ENCODE results near the gene LMF2.

Gene LMF2

DNA sequence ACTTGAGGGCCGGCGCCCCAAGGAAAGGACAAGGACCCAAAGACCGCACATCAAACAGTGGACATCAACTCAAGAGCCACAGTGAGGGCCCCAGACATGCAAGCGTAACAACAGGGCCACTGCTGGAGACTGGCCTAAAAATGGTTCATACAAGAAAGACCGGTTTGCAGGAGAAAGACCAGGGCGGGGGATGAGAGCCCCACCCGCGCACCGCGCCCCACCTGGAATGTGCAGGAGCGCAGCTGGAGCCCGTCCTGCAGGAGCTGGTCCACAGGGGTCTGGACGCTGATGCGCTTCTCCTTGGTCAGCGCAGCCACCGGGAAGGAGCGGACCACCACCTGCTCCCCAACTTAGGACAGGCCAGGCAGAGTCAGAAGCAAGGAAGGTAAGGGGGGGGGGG, 46.6 kb downstream of the LMF2 start:
- DNase-seq = no peak

DNA sequence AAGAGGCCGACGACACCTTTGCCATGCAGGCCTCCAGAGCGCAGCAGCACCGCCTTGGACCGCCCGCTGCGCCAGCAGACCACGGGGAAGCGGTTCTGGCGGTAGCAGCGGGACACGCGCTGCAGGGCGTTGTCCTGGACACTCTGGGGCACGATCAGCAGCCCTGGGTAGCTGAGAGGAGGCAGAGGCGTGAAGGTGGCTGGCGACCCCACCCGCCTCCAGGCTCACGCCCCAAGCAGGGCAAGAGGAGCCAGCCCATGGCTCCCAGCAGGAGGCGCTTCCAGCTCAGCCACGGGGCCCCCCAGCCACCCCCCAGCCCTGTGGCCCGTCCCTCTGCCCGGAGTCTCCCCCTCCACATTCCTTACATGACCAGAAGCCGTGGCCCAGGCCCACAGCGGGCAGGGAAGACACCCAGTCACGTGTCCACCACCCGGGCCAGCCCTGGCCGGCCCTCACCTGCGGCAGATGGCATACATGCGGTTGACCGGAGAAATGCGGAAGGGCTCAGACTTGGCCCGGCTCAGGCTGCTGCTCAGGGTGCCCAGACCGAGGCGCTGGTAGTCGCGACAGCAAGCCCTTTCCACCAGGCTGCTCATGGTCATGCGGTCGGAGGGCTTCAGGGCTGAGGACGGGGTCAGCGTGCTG, 47.9 kb downstream of the LMF2 start:
- DNase-seq = no peak

DNA sequence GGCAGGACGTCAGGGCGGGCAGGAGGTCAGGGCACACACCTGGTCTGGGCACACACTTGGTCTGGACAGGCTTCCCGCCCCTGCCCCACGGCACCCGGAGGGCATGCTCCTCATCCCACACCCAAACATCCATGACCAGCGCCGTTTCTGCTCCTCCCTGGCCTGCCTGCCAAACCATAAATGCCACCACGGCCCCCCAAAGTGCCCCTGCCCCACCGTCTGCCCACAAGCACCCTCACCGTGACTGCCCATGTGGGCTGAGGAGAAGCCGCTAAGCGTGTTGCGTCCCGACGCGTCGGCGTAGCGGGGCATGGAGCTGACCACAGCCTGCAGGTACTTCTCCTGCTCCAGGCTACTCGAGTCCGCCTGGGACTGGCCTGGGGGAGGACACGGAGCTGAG, 48.5 kb downstream of the LMF2 start:
- DNase-seq = no peak

DNA sequence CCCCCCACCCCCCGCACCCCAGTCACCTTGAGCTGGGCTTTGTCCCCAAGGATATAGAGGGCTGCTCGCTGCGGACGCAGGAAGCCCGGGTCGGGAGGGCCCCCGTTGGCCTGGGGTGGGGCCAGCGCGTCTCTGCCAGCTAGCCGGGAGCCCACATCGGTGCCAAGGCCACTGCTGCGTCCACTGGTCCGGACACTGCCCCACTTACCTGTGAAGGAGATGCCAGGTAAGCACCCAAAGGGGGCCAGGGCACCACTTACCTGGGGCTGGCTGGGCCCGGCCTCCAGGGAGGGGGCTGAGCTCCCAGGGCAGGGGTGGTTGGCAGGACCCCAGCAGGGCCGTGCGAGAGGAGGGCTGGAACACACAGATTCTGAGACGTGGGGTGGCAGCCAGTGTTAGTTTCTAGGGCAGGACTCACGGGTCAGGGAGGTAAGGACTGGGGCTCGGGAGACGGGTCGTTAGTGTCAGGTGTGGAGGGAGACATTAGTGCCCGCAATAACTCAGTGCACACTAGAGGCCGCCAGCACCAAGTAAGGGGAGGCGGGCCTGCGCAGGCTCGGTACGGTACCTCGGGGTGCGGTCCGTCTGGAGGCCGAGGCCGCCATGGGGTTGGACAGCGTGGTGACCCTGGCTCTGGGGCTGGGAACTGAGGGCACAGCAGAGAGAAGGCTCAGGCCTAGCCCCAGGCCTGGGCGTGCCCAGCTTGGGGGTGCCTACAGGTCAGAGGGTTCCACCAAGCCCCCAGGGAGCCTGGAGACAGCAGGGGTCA, 50.9 kb downstream of the LMF2 start:
- no peak for DNase-seq

DNA sequence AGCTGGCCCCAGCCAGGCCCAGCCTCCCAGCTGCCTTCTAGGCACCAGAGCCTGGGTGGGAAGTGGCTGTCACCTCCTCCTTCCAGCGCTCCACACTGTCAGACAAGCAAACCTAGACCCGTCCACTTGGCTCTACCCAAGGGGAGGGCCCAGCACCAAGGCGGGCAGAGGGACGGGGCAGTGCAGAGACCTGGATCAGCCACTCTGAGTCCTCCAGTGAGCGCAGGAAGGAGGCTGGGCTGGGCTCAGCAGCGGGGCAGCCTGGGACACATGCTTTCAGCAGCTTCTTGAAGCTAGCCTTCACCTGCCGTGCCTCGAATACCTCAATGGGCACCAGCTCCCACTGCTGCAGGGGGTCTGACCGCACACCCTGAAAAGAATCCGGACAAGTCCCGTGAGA, 51.5 kb downstream of the LMF2 start:
- no peak for DNase-seq

DNA sequence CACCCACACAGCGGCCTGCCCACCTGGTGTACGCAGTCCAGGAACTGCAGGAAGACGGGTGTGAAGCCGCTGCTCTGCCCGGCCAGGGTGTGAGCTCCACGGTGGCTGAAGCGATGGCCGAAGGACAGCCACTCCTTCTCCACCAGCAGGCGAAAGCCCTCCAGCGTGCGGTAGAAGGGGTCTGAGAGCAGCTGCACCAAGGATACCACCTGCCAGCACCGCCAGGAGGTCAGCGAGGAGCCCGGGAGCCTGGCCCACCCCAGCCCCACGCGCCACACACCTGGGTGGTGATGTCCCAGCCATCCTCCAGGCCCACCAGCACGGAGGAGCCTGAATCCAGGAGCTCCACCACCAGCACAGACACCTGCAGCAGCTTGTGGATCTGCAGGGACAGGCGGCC, 52.3 kb downstream of the LMF2 start:
- no peak for DNase-seq

DNA sequence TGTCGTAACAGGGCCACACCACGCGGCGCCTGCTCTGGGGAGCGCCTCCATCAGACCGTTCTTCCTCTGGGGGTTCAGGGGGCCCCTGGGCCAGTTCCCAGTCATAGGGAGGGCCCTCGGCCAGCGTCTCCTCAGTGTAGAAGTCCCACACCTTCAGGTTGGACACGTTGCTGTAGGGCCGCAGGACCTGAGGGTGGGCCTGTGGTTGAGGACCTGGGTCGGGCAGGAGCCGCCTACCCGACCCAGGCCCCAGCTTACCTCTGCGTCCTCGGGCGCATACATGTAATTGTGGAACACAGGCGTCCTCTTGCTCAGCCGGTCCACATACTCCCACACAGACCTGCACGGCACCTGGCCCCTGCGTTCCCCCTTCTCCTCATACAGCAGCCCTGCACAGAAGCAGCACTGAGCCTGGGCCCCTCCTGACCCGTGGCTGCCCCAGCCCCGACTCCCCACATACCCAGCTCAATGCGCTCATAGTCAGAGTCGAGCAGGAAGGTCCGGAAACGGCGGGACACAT, 52.9 kb downstream of the LMF2 start:
- DNase-seq = no peak

Measured in NCI-H748 treated with DMSO at 0.1 percent for 48 hours (cell line).